Type B pancreatic cell (in vitro differentiated cells): ENCODE data around the gene TUBB4A. TPM values are rescaled to one million over a fixed set of nuclear protein-coding genes. Genes with fewer than 3 reads are reported as not detected.

ENCODE experiments used
- DNase-seq: peaks from one replicate; pipeline ENCODE4 v3.0.0; 2021; ENCODE audit warnings: mixed read lengths; ENCODE audit not compliant: unreplicated experiment; ENCODE audit errors: extremely low spot score
- H3K27ac Mint-ChIP-seq: 2 replicates; pipeline ENCODE4 v1.8.0; 2021; ENCODE audit warnings: mild to moderate bottlenecking, mixed read lengths
- H3K27me3 Mint-ChIP-seq: 2 replicates; pipeline ENCODE4 v1.8.0; 2021; ENCODE audit warnings: mixed read lengths
- H3K36me3 Mint-ChIP-seq: 2 replicates; pipeline ENCODE4 v1.8.0; 2021; ENCODE audit warnings: mixed read lengths
- H3K4me1 Mint-ChIP-seq: one replicate; pipeline ENCODE4 v1.8.0; 2021; ENCODE audit warnings: mixed read lengths; ENCODE audit not compliant: unreplicated experiment
- H3K4me3 Mint-ChIP-seq: 2 replicates; pipeline ENCODE4 v1.8.0; 2021; ENCODE audit warnings: mild to moderate bottlenecking, mixed read lengths
- H3K9me3 Mint-ChIP-seq: 2 replicates; pipeline ENCODE4 v1.8.0; 2021; ENCODE audit warnings: mixed read lengths
- total RNA-seq: library from RNA; stranded (reverse); gene quantifications from 2 replicates; pipeline ENCODE4 v1.2.1, GENCODE V29; 2021; ENCODE audit warnings: low replicate concordance
- TF ChIP-seq, protein P1 (sequence below): fragments of 200-600 bp; sonication (generic); conservative IDR thresholded peaks from 2 replicates; pipeline ENCODE4 v1.5.0; 2021; ENCODE audit warnings: antibody characterized with exemption, mild to moderate bottlenecking

Gene TUBB4A
- total RNA-seq, 1 donor from 2014 or later = 10.9 TPM

- Mint-ChIP-seq H3K27ac (no peak overlapping the region), H3K27me3 (peaks cover 20% of the 10 kb centered on the region), H3K9me3 (peaks cover 4% of the 10 kb centered on the region), H3K4me3 (no peak overlapping the region), H3K36me3 (no peaks in the 10 kb centered on the region), H3K4me1 (no peaks in the 10 kb centered on the region)
- DNase-seq = no peak
- TF ChIP-seq, protein P1, sequence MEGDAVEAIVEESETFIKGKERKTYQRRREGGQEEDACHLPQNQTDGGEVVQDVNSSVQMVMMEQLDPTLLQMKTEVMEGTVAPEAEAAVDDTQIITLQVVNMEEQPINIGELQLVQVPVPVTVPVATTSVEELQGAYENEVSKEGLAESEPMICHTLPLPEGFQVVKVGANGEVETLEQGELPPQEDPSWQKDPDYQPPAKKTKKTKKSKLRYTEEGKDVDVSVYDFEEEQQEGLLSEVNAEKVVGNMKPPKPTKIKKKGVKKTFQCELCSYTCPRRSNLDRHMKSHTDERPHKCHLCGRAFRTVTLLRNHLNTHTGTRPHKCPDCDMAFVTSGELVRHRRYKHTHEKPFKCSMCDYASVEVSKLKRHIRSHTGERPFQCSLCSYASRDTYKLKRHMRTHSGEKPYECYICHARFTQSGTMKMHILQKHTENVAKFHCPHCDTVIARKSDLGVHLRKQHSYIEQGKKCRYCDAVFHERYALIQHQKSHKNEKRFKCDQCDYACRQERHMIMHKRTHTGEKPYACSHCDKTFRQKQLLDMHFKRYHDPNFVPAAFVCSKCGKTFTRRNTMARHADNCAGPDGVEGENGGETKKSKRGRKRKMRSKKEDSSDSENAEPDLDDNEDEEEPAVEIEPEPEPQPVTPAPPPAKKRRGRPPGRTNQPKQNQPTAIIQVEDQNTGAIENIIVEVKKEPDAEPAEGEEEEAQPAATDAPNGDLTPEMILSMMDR = no peak
These were observed 7.6 kb downstream of the TUBB4A start for GRCh38 chr19:6494438-6495036.

DNA sequence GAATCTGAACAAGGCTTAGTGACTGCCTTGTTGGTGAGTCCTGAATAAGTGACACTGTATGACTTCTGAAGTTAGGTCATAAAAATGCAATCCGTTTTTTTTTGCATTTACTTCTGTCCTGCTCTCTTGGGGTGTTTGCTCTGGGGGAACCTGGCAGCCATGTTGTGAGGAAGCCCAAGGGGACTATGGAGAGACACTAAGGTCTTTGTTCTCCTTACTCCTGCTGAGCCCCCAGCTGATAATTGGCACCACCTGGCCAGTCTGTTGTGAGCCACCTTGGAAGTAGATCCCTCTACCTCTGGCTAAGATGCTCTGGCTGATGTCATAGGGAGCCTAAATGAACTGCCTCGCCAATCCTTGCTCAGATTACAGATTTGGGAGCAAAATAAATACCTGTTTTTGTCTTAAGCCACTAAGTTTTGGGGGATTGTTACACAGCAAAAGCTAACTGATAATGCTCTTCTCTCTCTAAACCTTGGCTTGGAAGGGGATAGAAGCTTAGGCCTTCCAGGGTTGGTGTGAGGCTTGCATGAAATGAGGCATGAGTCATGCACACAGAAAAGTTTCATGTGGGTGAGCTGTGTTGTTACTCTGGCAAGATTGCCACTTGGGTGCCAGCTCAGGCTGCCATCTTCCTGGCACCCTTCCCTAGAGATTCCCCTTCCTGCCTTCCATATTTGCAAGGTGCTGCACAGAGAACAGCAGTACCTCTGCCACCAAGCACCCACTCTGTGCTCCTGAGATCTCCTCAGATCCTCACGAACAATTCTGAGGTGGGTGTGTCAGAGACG lies 10.1 kb downstream of the TUBB4A start:
- Mint-ChIP-seq H3K27me3 (peaks cover 15% of the 10 kb centered on the region), H3K9me3 (peaks cover 4% of the 10 kb centered on the region), H3K4me3 (no peak overlapping the region), H3K27ac (no peak overlapping the region), H3K4me1 (no peaks in the 10 kb centered on the region), H3K36me3 (no peaks in the 10 kb centered on the region)
- TF ChIP-seq, protein P1 = no peak
- DNase-seq = no peak

GRCh38 chr19:6490134-6490533 lies 12.0 kb downstream of the TUBB4A start:
- Mint-ChIP-seq H3K36me3 (no peaks in the 10 kb centered on the region), H3K27me3 (peaks cover 15% of the 10 kb centered on the region), H3K4me1 (no peaks in the 10 kb centered on the region), H3K27ac (no peak overlapping the region), H3K4me3 (no peak overlapping the region), H3K9me3 (peaks cover 4% of the 10 kb centered on the region)
- DNase-seq = no peak
- TF ChIP-seq, protein P1 = no peak

DNA sequence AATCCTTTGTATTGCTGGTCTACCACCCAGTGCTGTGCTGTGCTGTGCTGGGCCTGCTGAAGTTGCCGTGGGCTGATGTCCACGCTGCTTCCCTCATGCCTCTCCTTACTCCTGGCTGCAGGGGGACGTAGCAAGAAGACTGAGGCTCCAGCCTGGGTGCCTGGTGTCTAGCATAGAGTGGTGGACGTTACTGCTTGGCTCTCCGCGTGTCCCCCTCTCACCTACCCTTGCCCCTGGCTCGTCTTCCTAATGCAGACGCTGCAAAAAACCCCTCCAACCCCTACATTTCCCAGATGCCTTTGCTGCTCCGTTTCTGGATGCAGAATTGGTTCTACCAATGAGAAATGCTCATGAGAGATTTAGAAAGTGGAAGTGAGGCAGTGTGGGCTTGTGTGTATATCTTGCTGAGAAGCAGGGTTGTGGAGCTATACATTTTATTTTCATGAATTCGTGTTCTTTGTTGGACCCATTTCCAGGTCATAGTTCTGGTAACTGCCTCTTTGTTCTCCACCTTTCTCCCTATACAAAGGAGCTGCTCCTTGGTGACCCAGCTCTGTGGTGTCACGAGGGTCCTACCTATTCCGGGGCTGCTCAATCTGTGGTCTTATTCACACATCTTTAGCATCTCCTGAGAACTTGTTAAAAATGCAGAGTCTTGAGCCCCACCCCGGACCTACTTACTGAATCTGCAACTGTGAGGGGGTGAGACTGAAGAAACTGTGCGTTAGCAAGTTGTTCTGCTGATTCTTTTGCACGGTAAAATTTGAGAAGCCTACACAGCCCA lies 12.6 kb downstream of the TUBB4A start:
- no peak overlapping the region for H3K27ac Mint-ChIP-seq
- H3K27me3 Mint-ChIP-seq = peaks cover 15% of the 10 kb centered on the region

DNA sequence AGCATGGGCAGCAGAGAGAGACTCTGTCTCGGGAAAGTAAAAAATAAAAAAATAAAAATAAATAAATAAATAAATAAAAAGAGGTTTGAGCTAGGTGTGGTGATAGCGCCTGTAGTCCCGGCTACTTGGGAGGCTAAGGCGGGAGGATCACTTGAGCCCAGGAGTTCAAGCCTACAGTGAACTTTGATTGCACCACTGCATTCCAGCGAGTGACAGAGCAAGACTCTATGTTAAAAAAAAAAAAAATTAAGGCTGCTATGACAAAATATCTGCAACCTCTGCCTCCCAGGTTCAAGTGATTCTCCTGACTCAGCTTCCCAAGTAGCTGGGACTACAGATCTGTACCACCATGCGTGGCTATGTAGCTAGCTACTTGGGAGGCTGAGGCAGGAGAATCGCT lies 17.3 kb downstream of the TUBB4A start:
- Mint-ChIP-seq H3K27me3 (peaks cover 26% of the 10 kb centered on the region), H3K4me3 (no peak overlapping the region), H3K4me1 (no peaks in the 10 kb centered on the region), H3K9me3 (no peaks in the 10 kb centered on the region), H3K27ac (no peak overlapping the region), H3K36me3 (no peaks in the 10 kb centered on the region)
- no peak for DNase-seq
- TF ChIP-seq, protein P1 = no peak

More for the DNA sequence above, 12.6 kb downstream of the TUBB4A start:
- DNase-seq = no peak
- Mint-ChIP-seq H3K36me3 (no peaks in the 10 kb centered on the region), H3K4me3 (no peak overlapping the region), H3K9me3 (peaks cover 4% of the 10 kb centered on the region), H3K4me1 (no peaks in the 10 kb centered on the region)
- TF ChIP-seq, protein P1 = no peak
